GM18907 (cell line): Measurements from ENCODE around the gene WDR19.
"Not testable (repeated sequence)": the region's sequence is repeated elsewhere in the genome, so short reads cannot be mapped to it uniquely, and the experiment has no call there.

ENCODE experiments used
- ATAC-seq: cut with Tn5 transposase; IDR thresholded peaks from one replicate; pipeline ENCODE4 v1.9.1; 2021; ENCODE audit warnings: mild to moderate bottlenecking, moderate library complexity; ENCODE audit not compliant: unreplicated experiment

Gene WDR19

DNA sequence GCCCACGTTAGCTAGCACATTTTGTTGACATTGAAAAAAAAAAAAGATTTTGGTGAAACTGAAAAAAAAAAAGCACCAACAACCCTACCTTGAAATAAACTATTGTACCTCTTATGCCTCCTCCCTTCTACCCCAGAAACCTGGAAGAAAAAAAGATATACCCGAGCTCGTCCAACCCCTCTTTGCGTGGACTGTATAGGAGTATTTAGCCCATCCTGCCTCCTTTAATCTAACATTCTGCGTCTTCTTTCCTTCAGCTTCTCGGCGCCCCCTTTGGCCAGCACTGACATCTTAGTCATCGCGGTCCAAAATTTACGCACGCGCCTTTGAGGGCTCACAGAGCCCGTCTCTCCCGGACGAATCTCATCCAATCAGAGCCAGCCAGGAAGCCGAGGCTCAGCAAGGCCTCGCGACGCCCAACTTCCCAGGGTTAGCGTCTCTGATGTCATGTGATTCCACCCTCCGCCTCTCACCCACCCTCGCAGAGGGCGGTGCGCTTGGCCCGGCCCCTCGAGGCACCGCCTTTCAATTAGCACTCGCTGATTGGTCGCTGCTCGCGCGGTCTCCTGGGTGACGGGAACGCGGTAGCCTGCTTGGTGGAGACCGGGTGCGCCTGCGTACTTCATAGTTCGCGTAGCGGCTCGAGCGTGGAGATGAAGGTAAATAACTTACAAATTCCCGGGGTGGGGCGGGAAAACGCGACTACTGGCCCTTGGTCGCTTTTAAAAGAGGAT lies at the start of gene WDR19:
WDR19 (plus strand) TSS at position 625 of the 734 bp plus-strand sequence; CDS start at position 654, 29 bp downstream.
- peak; percentile 99 for ATAC-seq

GRCh38 chr4:39133623-39134022 lies 48.7 kb upstream of the WDR19 start:
- no peak for ATAC-seq

DNA sequence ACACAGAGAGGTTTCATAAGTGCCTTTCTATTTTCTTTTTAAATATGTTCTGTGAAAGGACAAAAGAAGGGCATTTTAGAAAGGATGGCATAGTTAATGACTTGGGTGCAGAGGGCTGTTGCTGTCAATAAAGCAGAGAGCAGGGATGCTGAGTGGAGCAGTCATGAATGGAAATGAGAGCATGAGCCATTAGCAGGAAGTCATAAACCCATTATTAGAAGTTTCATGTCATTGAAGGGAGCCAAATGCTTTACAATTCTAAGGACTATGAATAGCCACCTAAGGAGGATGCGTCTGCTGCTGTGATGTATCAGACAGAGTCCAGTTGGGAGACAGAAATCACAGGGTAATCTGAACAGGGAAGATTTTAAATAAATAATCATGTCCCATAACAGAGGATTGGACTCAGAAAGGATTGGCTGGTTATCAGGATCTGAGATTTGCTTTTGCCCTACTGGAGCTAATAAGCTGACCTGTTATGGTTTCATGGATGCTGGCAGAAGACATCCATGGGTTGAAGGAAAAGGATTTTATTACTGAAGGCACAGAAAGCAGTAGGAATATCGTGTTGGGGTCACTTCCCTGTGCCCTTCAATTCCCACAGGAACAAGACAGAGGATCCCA lies 47.5 kb upstream of the WDR19 start:
- no peak for ATAC-seq

GRCh38 chr4:39138227-39138626 lies 44.1 kb upstream of the WDR19 start:
- ATAC-seq, result not testable (repeated sequence)

DNA sequence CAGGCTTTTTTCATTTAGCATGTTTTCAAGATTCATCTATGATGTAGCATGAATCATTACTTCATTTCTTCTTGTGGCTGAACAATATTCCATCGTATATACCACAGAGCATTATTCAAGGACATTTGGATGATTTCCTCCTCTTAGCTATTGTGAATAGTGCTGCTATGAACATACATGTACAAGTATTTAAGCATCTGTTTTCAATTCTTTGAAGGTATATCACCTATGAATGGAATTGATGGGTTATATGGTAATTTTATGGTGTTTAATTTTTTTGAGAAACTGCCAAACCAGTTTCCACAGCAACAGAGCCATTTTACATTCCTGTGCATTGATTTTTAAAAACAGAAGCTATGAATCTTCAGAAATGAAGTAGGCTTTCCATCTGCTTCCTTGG lies 36.1 kb upstream of the WDR19 start:
- ATAC-seq, result no peak

DNA sequence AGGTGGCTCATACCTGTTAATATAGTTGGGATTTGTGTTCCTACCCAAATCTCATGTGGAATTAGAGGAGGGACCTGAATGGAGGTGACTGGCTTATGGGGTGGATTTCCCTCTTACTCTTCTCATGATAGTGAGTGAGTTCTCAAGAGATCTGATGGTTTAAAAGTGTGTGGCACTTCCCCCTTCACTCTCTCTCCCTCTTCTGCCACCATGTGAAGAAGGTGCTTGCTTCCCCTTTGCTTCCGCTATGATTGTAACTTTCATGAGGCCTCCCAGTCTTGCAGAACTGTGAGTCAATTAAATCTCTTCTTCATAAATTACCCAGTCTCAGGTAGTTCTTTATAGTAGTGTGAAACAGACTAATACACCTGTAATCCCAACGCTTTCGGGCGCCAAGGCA lies 28.3 kb upstream of the WDR19 start:
- no peak for ATAC-seq

DNA sequence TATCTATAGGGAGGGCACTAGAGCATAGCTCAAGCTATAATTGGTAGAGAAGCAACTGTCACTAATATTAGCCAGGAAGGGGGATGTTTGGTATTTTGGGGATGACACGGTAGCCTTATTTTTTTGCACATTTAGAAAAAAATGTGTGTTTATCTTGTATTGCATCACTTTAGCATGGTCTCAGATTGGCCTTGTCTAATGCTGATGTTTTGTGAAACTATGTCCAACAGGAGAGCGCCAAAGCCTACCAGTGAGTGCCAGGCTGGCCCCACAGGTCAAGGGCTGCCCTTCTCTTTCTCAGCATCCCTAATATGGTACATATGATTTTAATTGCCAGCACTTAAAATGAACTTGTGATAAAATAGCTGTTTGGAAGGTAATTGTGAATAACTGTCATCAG lies 24.8 kb upstream of the WDR19 start:
- no peak for ATAC-seq

DNA sequence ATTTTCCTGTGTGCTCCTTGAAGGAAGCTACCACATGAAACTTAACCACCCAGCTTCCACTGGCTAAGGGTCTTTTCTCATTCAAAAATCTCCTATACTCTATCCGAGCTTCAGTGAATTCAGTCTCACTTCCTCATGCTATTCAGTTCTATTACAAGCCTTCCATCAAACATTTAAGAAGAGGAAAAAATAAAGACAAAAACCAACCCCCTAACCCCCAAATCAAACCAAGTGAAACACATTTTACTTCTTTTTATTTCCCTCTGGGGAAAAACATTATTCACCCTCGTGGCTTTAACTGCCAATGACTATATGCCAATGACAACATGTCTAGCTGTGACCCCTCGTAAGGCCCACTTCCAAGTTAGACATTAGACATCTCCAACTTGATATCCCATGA lies 16.2 kb upstream of the WDR19 start:
- no peak for ATAC-seq

GRCh38 chr4:39166669-39167068 lies 15.7 kb upstream of the WDR19 start:
- ATAC-seq, result no peak

DNA sequence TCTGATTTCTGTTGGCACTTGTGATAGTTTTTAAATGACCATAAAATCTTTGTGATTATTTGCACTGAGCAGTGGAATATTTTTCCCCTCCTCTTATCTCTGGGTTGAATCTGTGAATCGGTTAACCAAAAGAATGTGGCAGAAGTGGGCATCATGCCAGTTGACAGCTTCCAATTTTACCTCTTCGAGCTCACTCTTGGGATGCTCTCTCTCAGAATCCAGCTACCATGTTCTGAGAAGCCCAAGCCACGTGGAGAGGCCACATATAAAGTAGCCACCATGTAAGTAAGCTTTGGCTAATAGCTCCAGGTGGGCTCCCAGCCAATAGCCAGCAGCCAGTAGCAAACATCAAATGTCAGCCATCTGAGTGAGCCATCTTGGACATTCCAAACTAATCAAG lies 12.9 kb upstream of the WDR19 start:
- no peak for ATAC-seq

DNA sequence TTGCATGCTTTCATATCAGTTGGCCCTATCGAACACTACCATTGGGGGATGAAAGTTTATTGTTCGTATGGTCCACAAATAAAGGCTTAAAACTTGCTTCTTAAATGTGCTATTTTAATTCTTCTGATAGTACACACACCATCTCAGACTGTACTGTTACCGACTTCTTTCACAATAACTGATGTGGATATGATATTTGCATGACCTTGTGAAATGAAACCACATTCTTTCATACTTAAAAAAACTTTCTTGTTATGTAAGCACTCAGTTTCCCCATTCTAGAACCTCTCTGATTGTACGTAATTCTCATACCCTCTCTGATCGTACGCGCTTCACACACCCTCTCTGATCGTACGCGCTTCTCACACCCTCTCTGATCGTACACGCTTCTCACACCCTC lies 12.0 kb upstream of the WDR19 start:
- ATAC-seq, result no peak

DNA sequence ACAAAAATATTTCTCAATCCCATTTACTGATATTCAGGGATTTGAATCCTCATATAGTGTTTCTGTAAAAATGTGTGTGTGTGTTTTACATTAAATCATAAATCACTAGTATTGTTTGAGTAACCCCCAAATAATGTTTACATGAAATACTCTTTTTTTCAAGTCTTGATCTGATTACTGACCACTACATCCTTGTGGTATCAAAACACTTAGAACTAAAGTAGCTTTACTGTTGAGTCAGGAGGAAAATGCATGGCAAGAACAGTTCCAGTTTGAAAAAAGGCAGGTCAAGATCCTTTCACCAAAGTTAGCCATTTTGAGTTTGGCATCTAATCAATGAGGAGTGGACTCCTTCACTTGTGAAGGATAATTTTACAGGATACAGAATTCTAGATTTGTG lies 3.6 kb upstream of the WDR19 start:
- ATAC-seq, result no peak

GRCh38 chr4:39179681-39180080 lies 2.6 kb upstream of the WDR19 start:
- ATAC-seq, result no peak

- ATAC-seq, result not testable (repeated sequence)
Observed at GRCh38 chr4:39180629-39181028, 1.7 kb upstream of the WDR19 start.

- no peak for ATAC-seq
Observed at GRCh38 chr4:39181520-39181904, 817 bp upstream of the WDR19 start.

DNA sequence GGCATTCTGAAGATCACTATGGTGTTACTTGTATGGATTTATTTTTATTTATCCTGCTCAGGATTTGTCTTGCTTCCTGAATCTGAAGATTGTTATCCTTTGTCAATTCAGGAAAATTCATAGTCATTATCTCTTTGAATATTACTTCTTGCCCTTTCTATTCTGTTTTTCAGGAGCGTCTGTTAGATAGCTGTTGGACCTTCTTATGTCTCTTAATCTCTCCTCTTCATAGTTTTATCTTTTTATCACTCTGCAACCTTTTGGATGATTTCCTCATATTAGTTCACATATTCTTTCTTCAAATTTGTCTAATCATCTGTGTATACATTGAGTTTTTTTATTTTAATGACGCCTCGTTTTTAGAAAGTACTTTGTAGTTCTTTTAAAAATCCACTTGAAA lies 19.6 kb downstream of the WDR19 start:
- ATAC-seq, result no peak

DNA sequence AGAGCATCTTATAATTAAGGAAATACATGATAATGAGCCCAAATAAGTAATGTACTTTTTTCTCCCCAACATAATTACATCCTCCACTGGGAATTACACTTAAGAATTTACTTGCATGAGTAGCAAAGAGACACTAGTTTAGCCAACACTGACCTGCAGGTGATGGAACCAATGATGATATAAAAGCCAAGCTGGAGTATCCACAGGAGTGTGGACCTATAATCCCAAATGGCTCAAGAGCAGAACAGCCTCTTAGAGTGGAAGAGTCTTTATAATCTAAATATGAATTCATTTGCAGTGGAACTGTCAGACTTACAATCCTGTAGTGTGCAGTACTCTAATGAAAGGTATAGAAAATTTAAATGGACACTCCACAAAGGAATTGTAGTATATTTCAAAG lies 22.2 kb downstream of the WDR19 start:
- ATAC-seq, result no peak

- ATAC-seq, result no peak
Observed at GRCh38 chr4:39205000-39205399, 22.7 kb downstream of the WDR19 start.

- no peak for ATAC-seq
Observed at GRCh38 chr4:39205476-39205875, 23.1 kb downstream of the WDR19 start.

- ATAC-seq, result no peak
Observed at GRCh38 chr4:39227906-39228305, 45.6 kb downstream of the WDR19 start.

DNA sequence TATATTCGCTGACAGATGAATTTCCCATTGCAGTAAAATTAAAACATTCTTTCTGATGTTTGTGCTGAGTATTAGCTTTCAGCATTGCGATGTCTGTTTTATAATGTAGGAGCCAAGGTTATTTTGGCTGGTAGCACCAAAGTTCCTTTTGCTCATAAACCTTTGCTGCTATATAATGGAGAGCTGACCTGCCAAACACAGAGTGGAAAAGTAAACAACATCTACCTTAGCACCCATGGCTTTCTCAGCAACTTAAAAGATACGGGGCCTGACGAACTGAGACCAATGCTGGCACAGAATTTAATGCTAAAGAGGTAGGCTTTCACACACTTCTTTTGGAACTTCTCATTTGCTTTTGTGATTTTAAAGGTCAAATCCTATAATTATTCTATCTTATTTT lies 46.0 kb downstream of the WDR19 start:
- ATAC-seq, result no peak

DNA sequence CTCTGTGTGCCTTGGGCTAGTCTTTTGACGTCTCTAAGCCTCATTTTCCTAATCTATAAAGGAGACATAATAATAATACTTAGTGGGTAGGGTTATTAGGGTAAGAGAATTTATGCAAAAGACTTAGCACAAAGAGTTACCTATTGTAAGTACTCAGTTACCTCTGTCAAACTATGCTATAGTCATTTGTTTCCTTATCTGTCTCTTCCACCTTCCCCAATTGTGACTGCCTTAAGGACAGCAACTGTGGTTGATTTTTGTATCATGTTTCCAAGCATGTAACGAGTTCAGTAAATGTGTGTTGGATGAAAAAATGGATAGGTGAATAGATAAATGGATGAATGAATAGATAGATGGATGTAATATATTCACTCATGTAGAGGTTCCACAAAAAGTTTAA lies 48.1 kb downstream of the WDR19 start:
- ATAC-seq, result no peak

GRCh38 chr4:39231660-39232059 lies 49.3 kb downstream of the WDR19 start:
- no peak for ATAC-seq
